Jurkat, Clone E6-1 (cell line): ENCODE results near the gene TWIST2.

Experiments used
- DNase-seq: peaks from one replicate; pipeline ENCODE4 v3.0.0-alpha.2; 2011; ENCODE audit warnings: low read depth, low spot score
- H3K4me3 ChIP-seq: 2 replicates; pipeline ENCODE4 v1.5.1; 2011; ENCODE audit warnings: mild to moderate bottlenecking, low read length, control low read depth, moderate library complexity

TWIST2 gene

GRCh38 chr2:238896641-238897040 lies 48.8 kb downstream of the TWIST2 start:
- H3K4me3 ChIP-seq = no peak overlapping the region
- DNase-seq = no peak

GRCh38 chr2:238897122-238897880 lies 49.4 kb downstream of the TWIST2 start:
- DNase-seq = no peak
- no peak overlapping the region for H3K4me3 ChIP-seq

GRCh38 chr2:238897911-238898311 lies 50.0 kb downstream of the TWIST2 start:
- no peak for DNase-seq
- H3K4me3 ChIP-seq = no peak overlapping the region

- DNase-seq = no peak
- H3K4me3 ChIP-seq = no peak overlapping the region
These were observed 50.8 kb downstream of the TWIST2 start for GRCh38 chr2:238898534-238899281.

GRCh38 chr2:238899386-238899785 lies 51.5 kb downstream of the TWIST2 start:
- DNase-seq = no peak
- H3K4me3 ChIP-seq = no peak overlapping the region

- H3K4me3 ChIP-seq = no peak overlapping the region
- no peak for DNase-seq
These were observed 52.6 kb downstream of the TWIST2 start for GRCh38 chr2:238900511-238900910.

- no peak for DNase-seq
- H3K4me3 ChIP-seq = no peak overlapping the region
These were observed 53.7 kb downstream of the TWIST2 start for GRCh38 chr2:238901461-238902057.

- no peak overlapping the region for H3K4me3 ChIP-seq
- DNase-seq = no peak
These were observed 54.4 kb downstream of the TWIST2 start for GRCh38 chr2:238902285-238902684.

- no peak for DNase-seq
- no peak overlapping the region for H3K4me3 ChIP-seq
These were observed 55.3 kb downstream of the TWIST2 start for GRCh38 chr2:238903141-238903540.

- no peak overlapping the region for H3K4me3 ChIP-seq
- no peak for DNase-seq
These were observed 56.3 kb downstream of the TWIST2 start for GRCh38 chr2:238904177-238904576.

GRCh38 chr2:238904716-238905115 lies 56.8 kb downstream of the TWIST2 start:
- DNase-seq = no peak
- no peak overlapping the region for H3K4me3 ChIP-seq

GRCh38 chr2:238905224-238905623 lies 57.3 kb downstream of the TWIST2 start:
- no peak for DNase-seq
- no peak overlapping the region for H3K4me3 ChIP-seq

GRCh38 chr2:238905644-238906043 lies 57.8 kb downstream of the TWIST2 start:
- DNase-seq = no peak
- no peak overlapping the region for H3K4me3 ChIP-seq

- H3K4me3 ChIP-seq = no peak overlapping the region
- DNase-seq = no peak
These were observed 58.5 kb downstream of the TWIST2 start for GRCh38 chr2:238906254-238906935.

GRCh38 chr2:238906936-238907716 lies 59.2 kb downstream of the TWIST2 start:
- no peak for DNase-seq
- H3K4me3 ChIP-seq = no peak overlapping the region

- DNase-seq = no peak
- no peak overlapping the region for H3K4me3 ChIP-seq
These were observed 59.9 kb downstream of the TWIST2 start for GRCh38 chr2:238907717-238908173.

GRCh38 chr2:238908960-238909951 lies 61.4 kb downstream of the TWIST2 start:
- no peak overlapping the region for H3K4me3 ChIP-seq
- no peak for DNase-seq
